Ovary (tissue), 10 donors: ENCODE measurements around the gene HOXC12. TPM values are rescaled to one million over a fixed set of nuclear protein-coding genes. Genes with fewer than 3 reads are reported as not detected.

Experiments used
- DNase-seq, 5 donors: peaks; one replicate each; pipeline ENCODE4 v3.0.0-alpha.2; 2019 to 2020
- H3K27ac ChIP-seq, 2 donors: fragments of 200-600 bp; one replicate each; pipeline versions ENCODE4 v1.5.1 to v1.8.0; 2019 to 2022
- H3K27me3 ChIP-seq: fragments of 200-600 bp; one replicate; pipeline ENCODE4 v1.8.0; 2022
- H3K36me3 ChIP-seq: fragments of 200-600 bp; sonication (generic); one replicate; pipeline ENCODE4 v1.5.1; 2019
- H3K4me1 ChIP-seq: one replicate; pipeline ENCODE4 v1.8.1; 2013; ENCODE audit warnings: mild to moderate bottlenecking, moderate library complexity; ENCODE audit not compliant: insufficient read depth
- H3K4me3 ChIP-seq: fragments of 200-600 bp; sonication (generic); one replicate; pipeline ENCODE4 v1.5.1; 2017
- H3K9me3 ChIP-seq, 2 donors: fragments of 200-600 bp in 1 of 2; sonication (generic) in 1 of 2; one replicate each; pipeline versions ENCODE4 v1.5.1 to v1.8.1; 2013 to 2019; ENCODE audit warnings: mild to moderate bottlenecking in 1 of 2, moderate library complexity in 1 of 2
- CTCF ChIP-seq, 3 donors: fragments of 450-650 bp in 2 of 3; fragments of 200-600 bp in 1 of 3; IDR thresholded peaks; one replicate each; pipeline versions ENCODE4 v1.5.1 to v1.8.0; 2016 to 2022; ENCODE audit warnings: antibody characterized with exemption in 3 of 3, mild to moderate bottlenecking in 1 of 3
- EP300 ChIP-seq: sonication (generic); formaldehyde crosslinking; IDR thresholded peaks from one replicate; pipeline ENCODE4 v1.6.1; 2017; ENCODE audit warnings: antibody characterized with exemption
- POLR2A ChIP-seq: fragments of 450-650 bp; IDR thresholded peaks from one replicate; pipeline ENCODE4 v1.6.1; 2017; ENCODE audit warnings: antibody characterized with exemption, mild to moderate bottlenecking, moderate library complexity
- WGBS, 3 donors: extraction: QIAGEN DNeasy Blood & Tissue Kit in 1 of 3; methylation state at CpG; one replicate each; pipeline versions ENCODE4 v1.1.5 to v1.1.7; 2013 to 2017; 5-methylcytosine and 5-hydroxymethylcytosine counted together
- intact Hi-C, 4 donors: fragments of 100-400 bp; cut with DNase I; formaldehyde crosslinking; loops; one replicate each; pipeline versions ENCODE4 v1.11.0 to v1.15.1; 2022 to 2023
- long read RNA-seq, 3 donors: library from polyadenylated mRNA in 2 of 3; unstranded in 2 of 3; transcript quantifications; one replicate each; pipeline ENCODE4 v2.0.0 and lab custom pipeline, GENCODE V29; 2021 to 2026
- polyA plus RNA-seq, 2 donors: library from polyadenylated mRNA; stranded (reverse); fragments of 200-250 nt in 1 of 2; fragments of 350-450 nt in 1 of 2; fragmentation: Illumina TruSeq in 1 of 2; extraction: RNeasy Lipid Tissue Mini Kit (QIAGEN cat#74804) in 1 of 2; gene quantifications; one replicate each; pipeline ENCODE4 v1.2.3, GENCODE V29; 2013 to 2014
- total RNA-seq, 7 donors: library from RNA; depleted of rRNA in 2 of 7; stranded (reverse); fragments of >200 nt in 2 of 7; fragmentation: NEBNext Ultra II Directional in 3 of 7; extraction: Animal tissue kit (Norgen Biotek cat#: 25700) in 3 of 7; gene quantifications; one replicate each; pipeline versions ENCODE4 v1.1.0 to v1.2.4, GENCODE V29; 2016 to 2023
- donor health status: DM: no; HTN: no; CAD: no; lungs with moderate emphysema.
- donor health status: DM: no; HTN: no; CAD: no.
- donor health status: Bipolar disorder and iron deficiency.
- donor health status: DM: yes; HTN: yes; CAD: no.
- donor health status: DM: no; HTN: no; CAD: no.
- donor health status: DM: yes; HTN: yes; CAD: no.

Gene HOXC12
- total RNA-seq = not detected
- not detected for polyA plus RNA-seq
- long read RNA-seq, donor 1 = 0 reads
- long read RNA-seq, donor 2 = 0 reads
- long read RNA-seq, donor 3 = 0 reads

GRCh38 chr12:53954694-53955035 is at the start of gene HOXC12:
HOXC12 (plus strand) TSS chr12:53954903; CDS start chr12:53954930, 27 bp downstream.
- Histone ChIP-seq H3K27ac (no peak within 1 kb of the TSS), H3K27me3 (peaks cover 14% of the 10 kb centered on the region), H3K4me3 (no peak within 1 kb of the TSS), H3K9me3 (no peaks in the 10 kb centered on the region), H3K36me3 (no peaks in the 10 kb centered on the region), H3K4me1 (peaks cover 4% of the 10 kb centered on the region)
- TF ChIP-seq POLR2A (no peak), EP300 (no peak), CTCF (IDR thresholded peaks at IDR 0.05) (no peak)
- WGBS, 3 donors = 3 to 7% (median 4%) methylated on average over 20 of the region's 20 CpGs
- intact Hi-C loops = no loop called here
- no peak for DNase-seq

GRCh38 chr12:53907103-53907502 is 47.6 kb upstream of the HOXC12 start:
- H3K36me3 ChIP-seq = no peaks in the 10 kb centered on the region
- TF ChIP-seq CTCF (IDR thresholded peaks at IDR 0.05) (no peak), EP300 (no peak), POLR2A (no peak)
- intact Hi-C loops = no loop called here
- no peaks in the 10 kb centered on the region for H3K4me1 ChIP-seq
- no peaks in the 10 kb centered on the region for H3K9me3 ChIP-seq
- H3K4me3 ChIP-seq = no peak overlapping the region
- no peaks in the 10 kb centered on the region for H3K27me3 ChIP-seq
- no peak for DNase-seq
- no peak overlapping the region for H3K27ac ChIP-seq
- WGBS, 3 donors = 67 to 77% (median 77%) methylated on average over 3 of the region's 3 CpGs

GRCh38 chr12:53916788-53917655 is 37.7 kb upstream of the HOXC12 start:
- intact Hi-C loops = no loop called here
- TF ChIP-seq EP300 (no peak), POLR2A (no peak), CTCF (IDR thresholded peaks at IDR 0.05) (no peak)
- Histone ChIP-seq H3K4me3 (no peak overlapping the region), H3K27ac (no peak overlapping the region), H3K9me3 (no peaks in the 10 kb centered on the region), H3K4me1 (no peaks in the 10 kb centered on the region), H3K27me3 (no peaks in the 10 kb centered on the region), H3K36me3 (no peaks in the 10 kb centered on the region)
- no peak for DNase-seq
- WGBS, 3 donors = 64 to 72% (median 72%) methylated on average over 5 of the region's 5 CpGs

- H3K9me3 ChIP-seq = peaks cover 0 to 3% of the 10 kb centered on the region in 2 donors
- no peak for DNase-seq
- WGBS, 3 donors = 24 to 59% (median 41%) methylated on average over 2 of the region's 2 CpGs
- no peaks in the 10 kb centered on the region for H3K36me3 ChIP-seq
- intact Hi-C loops = no loop called here
- no peak overlapping the region for H3K27ac ChIP-seq
- TF ChIP-seq EP300 = no peak
- H3K4me1 ChIP-seq = no peaks in the 10 kb centered on the region
- H3K4me3 ChIP-seq = no peak overlapping the region
- peaks cover 4% of the 10 kb centered on the region for H3K27me3 ChIP-seq
Observed at GRCh38 chr12:53924521-53925405, 29.9 kb upstream of the HOXC12 start.
